ENCODE results near the gene CORO1A.
"Not testable (repeated sequence)": the region's sequence is repeated elsewhere in the genome, so short reads cannot be mapped to it uniquely, and the experiment has no call there.

- TF ChIP-seq POLR2AphosphoS5 (IDR thresholded peaks at IDR 0.05; ENCODE audit: borderline replicate concordance, low read depth, low read length); EZH2 (IDR thresholded peaks at IDR 0.05); FOXP2 (optimal IDR thresholded peaks at IDR 0.05; ENCODE audit: control extremely low read depth, extremely low read length, insufficient read depth): not testable (repeated sequence)
Observed at GRCh38 chr16:30206252-30206651, 22.9 kb downstream of the CORO1A start.

All from SK-N-MC (cell line).